ENCODE results near the gene CD1C. TPM values are rescaled to one million over a fixed set of nuclear protein-coding genes. Genes with fewer than 3 reads are reported as not detected.
"Not testable (repeated sequence)": the region's sequence is repeated elsewhere in the genome, so short reads cannot be mapped to it uniquely, and the experiment has no call there.

CD1C gene
- total RNA-seq, 1 donor from 2014 or later = not detected

- no peak for TF ChIP-seq CTCF (conservative IDR thresholded peaks at IDR 0.05; ENCODE audit: low read depth, low read length)
Observed at GRCh38 chr1:158331481-158332150, 41.9 kb downstream of the CD1C start, which contains the start of gene CD1B. Gene CD1B, minus strand, starts transcription at chr1:158331531. Its CDS starts 108 bp downstream, at chr1:158331423.

GRCh38 chr1:158333405-158334155, 43.9 kb downstream of the CD1C start:
- no peak for TF ChIP-seq CTCF (conservative IDR thresholded peaks at IDR 0.05; ENCODE audit: low read depth, low read length)
- H3K4me3 ChIP-seq (ENCODE audit: low read depth, low read length) = no peak overlapping the region
- no peak for DNase-seq (ENCODE audit: low read depth)

More at GRCh38 chr1:158331481-158332150, 41.9 kb downstream of the CD1C start, which contains the start of gene CD1B:
- no peak within 1 kb of the TSS for H3K4me3 ChIP-seq (ENCODE audit: low read depth, low read length)
- no peak for DNase-seq (ENCODE audit: low read depth)

GRCh38 chr1:158334526-158335212, 44.9 kb downstream of the CD1C start:
- H3K4me3 ChIP-seq (ENCODE audit: low read depth, low read length) = no peak overlapping the region
- TF ChIP-seq CTCF (conservative IDR thresholded peaks at IDR 0.05; ENCODE audit: low read depth, low read length) = no peak
- DNase-seq (ENCODE audit: low read depth) = no peak

GRCh38 chr1:158335213-158335532, 45.5 kb downstream of the CD1C start:
- no peak for TF ChIP-seq CTCF (conservative IDR thresholded peaks at IDR 0.05; ENCODE audit: low read depth, low read length)
- H3K4me3 ChIP-seq (ENCODE audit: low read depth, low read length) = no peak overlapping the region
- no peak for DNase-seq (ENCODE audit: low read depth)

GRCh38 chr1:158336413-158336812, 46.7 kb downstream of the CD1C start:
- DNase-seq (ENCODE audit: low read depth); H3K4me3 ChIP-seq (ENCODE audit: low read depth, low read length): not testable (repeated sequence)

Other genes starting within 250 kb of the CD1C start
- 0.72 and 3.0 TPM in 2 replicates for gene CD1D, start 109.0 kb upstream of the CD1C start, total RNA-seq
- gene CD1A, start 35.5 kb upstream of the CD1C start, total RNA-seq = not detected in 2 replicates
- not detected in 2 replicates for gene CD1B, start 41.6 kb downstream of the CD1C start, total RNA-seq
- gene CD1E, start 64.0 kb downstream of the CD1C start, total RNA-seq = not detected in 2 replicates
- not detected in 2 replicates for gene OR10T2, start 109.5 kb downstream of the CD1C start, total RNA-seq
- not detected in 2 replicates for gene OR10K2, start 136.3 kb downstream of the CD1C start, total RNA-seq
- not detected in 2 replicates for gene OR10K1, start 171.9 kb downstream of the CD1C start, total RNA-seq
- gene OR10R2, start 182.3 kb downstream of the CD1C start, total RNA-seq = not detected in 2 replicates

Measured in epithelial cell of proximal tubule (primary cell).